ENCODE results near the gene AMPD2.

The AMPD2 gene

GRCh38 chr1:109584766-109585165, 34.9 kb upstream of the AMPD2 start:
- no peaks in the 10 kb centered on the region for H3K79me2 ChIP-seq (ENCODE audit: control insufficient read depth, low read length)
- no peaks in the 10 kb centered on the region for H4K20me1 ChIP-seq (ENCODE audit: control insufficient read depth, insufficient read depth, low read depth, low read length)

GRCh38 chr1:109586055-109586454, 33.6 kb upstream of the AMPD2 start:
- Histone ChIP-seq H3K4me2 (ENCODE audit: low read length) (no peak overlapping the region), H3K27ac (ENCODE audit: low read depth, low read length) (no peak overlapping the region), H3K4me3 (ENCODE audit: low read length) (no peak overlapping the region), H3K4me1 (ENCODE audit: control insufficient read depth, low read length) (no peaks in the 10 kb centered on the region), H3K36me3 (ENCODE audit: control insufficient read depth, low read length) (peaks cover 57% of the 10 kb centered on the region), H3K9me3 (ENCODE audit: control insufficient read depth, insufficient read depth, low read length) (no peaks in the 10 kb centered on the region), H3K27me3 (ENCODE audit: control insufficient read depth, low read length) (no peaks in the 10 kb centered on the region), H3K9me2 (replicated peaks; ENCODE audit: control insufficient read depth, low read length) (no peaks in the 10 kb centered on the region), H4K20me1 (ENCODE audit: control insufficient read depth, insufficient read depth, low read depth, low read length) (no peaks in the 10 kb centered on the region), H3F3A (ENCODE audit: control insufficient read depth, insufficient read depth) (no peaks in the 10 kb centered on the region), H3K79me2 (ENCODE audit: control insufficient read depth, low read length) (no peaks in the 10 kb centered on the region)
- TF ChIP-seq EZH2phosphoT487 (IDR thresholded peaks at IDR 0.05; ENCODE audit: borderline replicate concordance, low read length) = no peak
- TF ChIP-seq CTCF (IDR thresholded peaks at IDR 0.05; ENCODE audit: low read depth, low read length, poor library complexity, severe bottlenecking) = no peak

More at GRCh38 chr1:109584766-109585165, 34.9 kb upstream of the AMPD2 start:
- no peak overlapping the region for H3K4me2 ChIP-seq (ENCODE audit: low read length)
- H3K4me3 ChIP-seq (ENCODE audit: low read length) = no peak overlapping the region
- no peaks in the 10 kb centered on the region for H3K9me2 ChIP-seq (replicated peaks; ENCODE audit: control insufficient read depth, low read length)
- TF ChIP-seq CTCF (IDR thresholded peaks at IDR 0.05; ENCODE audit: low read depth, low read length, poor library complexity, severe bottlenecking) = no peak
- TF ChIP-seq EZH2phosphoT487 (IDR thresholded peaks at IDR 0.05; ENCODE audit: borderline replicate concordance, low read length) = no peak
- no peaks in the 10 kb centered on the region for H3F3A ChIP-seq (ENCODE audit: control insufficient read depth, insufficient read depth)
- H3K36me3 ChIP-seq (ENCODE audit: control insufficient read depth, low read length) = peaks cover 59% of the 10 kb centered on the region
- no peak overlapping the region for H3K27ac ChIP-seq (ENCODE audit: low read depth, low read length)
- H3K9me3 ChIP-seq (ENCODE audit: control insufficient read depth, insufficient read depth, low read length) = no peaks in the 10 kb centered on the region
- no peaks in the 10 kb centered on the region for H3K27me3 ChIP-seq (ENCODE audit: control insufficient read depth, low read length)
- no peaks in the 10 kb centered on the region for H3K4me1 ChIP-seq (ENCODE audit: control insufficient read depth, low read length)

GRCh38 chr1:109589177-109589576, 30.5 kb upstream of the AMPD2 start:
- H3K27ac ChIP-seq (ENCODE audit: low read depth, low read length) = no peak overlapping the region
- H3K4me3 ChIP-seq (ENCODE audit: low read length) = no peak overlapping the region
- H3K36me3 ChIP-seq (ENCODE audit: control insufficient read depth, low read length) = peaks cover 72% of the 10 kb centered on the region
- no peak overlapping the region for H3K4me2 ChIP-seq (ENCODE audit: low read length)
- no peaks in the 10 kb centered on the region for H3K4me1 ChIP-seq (ENCODE audit: control insufficient read depth, low read length)
- H4K20me1 ChIP-seq (ENCODE audit: control insufficient read depth, insufficient read depth, low read depth, low read length) = no peaks in the 10 kb centered on the region
- H3K9me2 ChIP-seq (replicated peaks; ENCODE audit: control insufficient read depth, low read length) = no peaks in the 10 kb centered on the region
- no peaks in the 10 kb centered on the region for H3K79me2 ChIP-seq (ENCODE audit: control insufficient read depth, low read length)
- no peak for TF ChIP-seq EZH2phosphoT487 (IDR thresholded peaks at IDR 0.05; ENCODE audit: borderline replicate concordance, low read length)
- TF ChIP-seq CTCF (IDR thresholded peaks at IDR 0.05; ENCODE audit: low read depth, low read length, poor library complexity, severe bottlenecking) = no peak
- H3F3A ChIP-seq (ENCODE audit: control insufficient read depth, insufficient read depth) = no peaks in the 10 kb centered on the region
- no peaks in the 10 kb centered on the region for H3K9me3 ChIP-seq (ENCODE audit: control insufficient read depth, insufficient read depth, low read length)
- no peaks in the 10 kb centered on the region for H3K27me3 ChIP-seq (ENCODE audit: control insufficient read depth, low read length)

- H3K79me2 ChIP-seq (ENCODE audit: control insufficient read depth, low read length) = no peaks in the 10 kb centered on the region
- H3K36me3 ChIP-seq (ENCODE audit: control insufficient read depth, low read length) = peaks cover 69% of the 10 kb centered on the region
- H3K27ac ChIP-seq (ENCODE audit: low read depth, low read length) = no peak overlapping the region
Measured at GRCh38 chr1:109589679-109590078, 30.0 kb upstream of the AMPD2 start.

More at GRCh38 chr1:109589679-109590078, 30.0 kb upstream of the AMPD2 start:
- Histone ChIP-seq H3K27me3 (ENCODE audit: control insufficient read depth, low read length) (no peaks in the 10 kb centered on the region), H3K9me2 (replicated peaks; ENCODE audit: control insufficient read depth, low read length) (no peaks in the 10 kb centered on the region), H3K4me1 (ENCODE audit: control insufficient read depth, low read length) (no peaks in the 10 kb centered on the region), H3F3A (ENCODE audit: control insufficient read depth, insufficient read depth) (no peaks in the 10 kb centered on the region), H3K4me2 (ENCODE audit: low read length) (no peak overlapping the region), H3K4me3 (ENCODE audit: low read length) (no peak overlapping the region), H4K20me1 (ENCODE audit: control insufficient read depth, insufficient read depth, low read depth, low read length) (no peaks in the 10 kb centered on the region), H3K9me3 (ENCODE audit: control insufficient read depth, insufficient read depth, low read length) (no peaks in the 10 kb centered on the region)
- TF ChIP-seq CTCF (IDR thresholded peaks at IDR 0.05; ENCODE audit: low read depth, low read length, poor library complexity, severe bottlenecking) (no peak), EZH2phosphoT487 (IDR thresholded peaks at IDR 0.05; ENCODE audit: borderline replicate concordance, low read length) (no peak)

Measured in DOHH2 (cell line).